AG09309 (cell line): ENCODE results near the gene CARHSP1.

Source experiments
- DNase-seq: peaks from one replicate; pipeline ENCODE4 v3.0.0-alpha.2; 2010; ENCODE audit warnings: low read depth
- H3K4me3 ChIP-seq: 2 replicates; pipeline ENCODE4 v1.5.1; 2011; ENCODE audit warnings: mild to moderate bottlenecking, low read depth, low read length, moderate library complexity; ENCODE audit not compliant: control insufficient read depth
- CTCF ChIP-seq: IDR thresholded peaks from 2 replicates; pipeline ENCODE4 v1.5.1; 2011; ENCODE audit warnings: mild to moderate bottlenecking, low read depth, low read length, inconsistent platforms; ENCODE audit not compliant: insufficient read depth, control insufficient read depth; ENCODE audit errors: missing control alignments

Gene CARHSP1

DNA sequence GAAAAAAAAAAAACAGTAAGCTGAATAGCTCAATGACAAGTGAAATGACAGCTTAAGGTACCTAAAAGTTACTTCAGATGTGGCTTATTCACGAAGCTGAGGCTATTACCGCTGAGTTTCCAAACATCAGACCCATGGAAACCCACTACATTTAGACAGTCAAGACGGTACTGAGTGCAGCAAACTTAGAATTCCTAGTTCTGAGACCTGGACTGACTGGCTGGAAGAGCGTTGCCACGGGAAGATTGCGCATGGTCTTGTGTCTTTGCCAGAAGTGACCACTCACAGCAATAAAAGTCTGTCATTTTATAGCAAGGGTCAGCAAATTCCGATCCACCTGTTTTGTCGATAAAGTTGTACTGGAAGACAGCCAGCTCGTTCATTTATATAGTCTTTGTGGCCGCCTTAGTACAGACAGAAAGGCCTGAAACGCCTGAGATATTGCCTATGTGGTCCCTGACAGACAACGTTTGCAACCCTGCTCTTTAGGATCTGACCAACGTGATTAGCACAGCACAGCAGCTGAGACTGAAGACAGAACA, 32.6 kb upstream of the CARHSP1 start:
- no peak overlapping the region for H3K4me3 ChIP-seq
- TF ChIP-seq CTCF, result no peak
- DNase-seq, result no peak

- no peak overlapping the region for H3K4me3 ChIP-seq
- DNase-seq, result no peak
- no peak for TF ChIP-seq CTCF
Observed at GRCh38 chr16:8900343-8900742, 31.5 kb upstream of the CARHSP1 start.

DNA sequence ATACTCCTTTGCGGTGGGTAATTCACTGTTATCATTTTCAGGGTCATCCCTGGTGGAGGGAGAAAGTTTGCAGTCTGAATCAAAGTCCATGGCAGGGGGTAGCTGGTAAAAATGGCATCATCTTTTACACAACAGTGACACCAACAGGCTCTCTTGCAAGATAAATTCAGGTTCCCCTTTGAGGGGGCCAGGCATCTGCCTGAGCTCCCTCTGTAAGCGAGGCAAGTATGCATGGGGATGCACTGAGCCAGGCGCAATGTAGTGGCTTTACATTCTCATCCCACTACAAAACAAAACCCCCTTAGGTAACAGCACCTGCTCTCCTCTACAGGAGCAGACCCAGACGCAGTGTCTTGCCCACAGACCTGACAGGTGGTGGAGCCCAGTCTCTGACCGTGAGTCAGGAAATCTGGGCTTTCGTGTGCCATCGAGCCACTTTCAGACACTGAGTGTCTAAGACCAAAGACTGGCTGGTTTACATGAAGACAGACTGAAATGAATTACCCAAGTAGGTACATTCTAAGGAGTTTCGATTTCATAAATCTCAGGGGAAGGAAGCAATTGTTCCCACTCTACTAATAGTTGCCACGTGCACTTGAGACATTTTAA, 31.0 kb upstream of the CARHSP1 start:
- H3K4me3 ChIP-seq, result no peak overlapping the region
- no peak for TF ChIP-seq CTCF
- no peak for DNase-seq

- no peak for TF ChIP-seq CTCF
- DNase-seq, result no peak
- no peak overlapping the region for H3K4me3 ChIP-seq
Observed at GRCh38 chr16:8898660-8899318, 30.0 kb upstream of the CARHSP1 start.

GRCh38 chr16:8894736-8895334, 26.0 kb upstream of the CARHSP1 start:
- no peak for TF ChIP-seq CTCF
- no peak for DNase-seq
- H3K4me3 ChIP-seq, result no peak overlapping the region

DNA sequence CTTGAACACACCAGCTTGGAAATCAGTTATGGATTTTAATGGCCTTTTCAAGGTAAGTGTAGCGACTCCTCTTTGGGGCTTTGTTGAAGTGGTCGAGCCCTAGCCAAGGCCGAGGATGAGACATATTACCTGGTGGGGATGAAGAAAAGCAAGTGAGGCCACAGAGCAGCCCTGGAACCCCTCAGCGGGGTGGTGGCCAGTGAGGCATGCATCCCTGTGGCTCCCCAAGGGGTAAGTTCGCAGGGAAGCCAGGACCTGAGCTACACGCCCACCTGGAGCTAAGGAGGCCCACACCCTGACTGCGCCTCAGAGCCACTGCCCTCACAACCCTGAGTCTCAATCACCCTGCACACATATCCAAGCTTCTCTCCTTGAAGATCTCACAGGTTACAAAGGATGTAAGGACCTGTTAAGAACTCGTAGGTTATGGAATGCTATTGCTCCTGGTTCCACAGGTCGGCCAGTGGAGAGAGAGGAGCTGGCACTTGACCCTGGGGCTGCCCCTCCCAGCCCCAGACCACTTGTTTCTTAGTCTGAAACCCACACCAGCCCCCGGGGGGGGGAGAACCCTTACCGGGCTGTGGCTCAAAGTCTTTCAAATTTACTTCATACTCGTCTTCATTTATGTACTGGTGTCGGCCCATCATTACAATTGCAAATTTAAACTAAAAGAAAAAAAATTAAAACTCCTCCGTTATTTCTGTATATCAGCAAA, 25.3 kb upstream of the CARHSP1 start:
- H3K4me3 ChIP-seq, result no peak overlapping the region
- no peak for TF ChIP-seq CTCF
- no peak for DNase-seq
